ENCODE data around the gene CCDC14.

GRCh38 chr3:123934250-123934649 is 26.8 kb downstream of the CCDC14 start:
- no peak for TF ChIP-seq CTCF (IDR thresholded peaks at IDR 0.05 in 4 of 5, conservative IDR thresholded peaks at IDR 0.05 in 1 of 5)
- no peak for TF ChIP-seq POLR2A (IDR thresholded peaks at IDR 0.05)

All from gastrocnemius medialis (tissue), 4 donors.